ENCODE data around the gene ERLIN1. TPM values are rescaled to one million over a fixed set of nuclear protein-coding genes. Genes with fewer than 3 reads are reported as not detected.

The ERLIN1 gene
- total RNA-seq = 10.5 and 26.2 TPM in 2 replicates

GRCh38 chr10:100185364-100186252 lies at the start of gene ERLIN1:
TSS of gene ERLIN1 (minus strand) at chr10:100186029. CDS start at chr10:100185626, 403 bp downstream.

Other genes starting within 250 kb of the ERLIN1 start
- 10.3 and 12.5 TPM in 2 replicates for gene DNMBP, start 176.1 kb downstream of the ERLIN1 start, total RNA-seq
- gene CPN1, start 104.2 kb downstream of the ERLIN1 start, total RNA-seq = not detected in 2 replicates
- 7.7 and 13.0 TPM in 2 replicates for gene CHUK, start 43.6 kb upstream of the ERLIN1 start, total RNA-seq
- 12.9 and 24.0 TPM in 2 replicates for gene CWF19L1, start 81.6 kb upstream of the ERLIN1 start, total RNA-seq
- gene BLOC1S2, start 100.7 kb upstream of the ERLIN1 start, total RNA-seq = 15.1 and 17.3 TPM in 2 replicates
- gene PKD2L1, start 144.2 kb upstream of the ERLIN1 start, total RNA-seq = not detected in 2 replicates
- 297 and 336 TPM in 2 replicates for gene SCD, start 161.2 kb upstream of the ERLIN1 start, total RNA-seq